ENCODE results near the gene NDUFS6. TPM values are rescaled to one million over a fixed set of nuclear protein-coding genes. Genes with fewer than 3 reads are reported as not detected.

NDUFS6 gene
- total RNA-seq, 1 donor from 2014 or later = 40.3 TPM

- Mint-ChIP-seq H3K4me3 (ENCODE audit: unreplicated experiment) (no peak overlapping the region), H3K36me3 (ENCODE audit: unreplicated experiment) (no peaks in the 10 kb centered on the region), H3K9me3 (ENCODE audit: unreplicated experiment) (no peaks in the 10 kb centered on the region), H3K27ac (ENCODE audit: unreplicated experiment) (no peak overlapping the region), H3K27me3 (ENCODE audit: unreplicated experiment) (peaks cover 2% of the 10 kb centered on the region), H3K4me1 (ENCODE audit: low read depth, unreplicated experiment) (no peaks in the 10 kb centered on the region)
- DNase-seq = no peak
- no peak for TF ChIP-seq CTCF (IDR thresholded peaks at IDR 0.05; ENCODE audit: partially characterized antibody, unreplicated experiment)
Measured at GRCh38 chr5:1769017-1769640, 32.1 kb upstream of the NDUFS6 start.

- no peaks in the 10 kb centered on the region for H3K36me3 Mint-ChIP-seq (ENCODE audit: unreplicated experiment)
- no peaks in the 10 kb centered on the region for H3K4me1 Mint-ChIP-seq (ENCODE audit: low read depth, unreplicated experiment)
- no peak for DNase-seq
- no peak overlapping the region for H3K4me3 Mint-ChIP-seq (ENCODE audit: unreplicated experiment)
- no peak overlapping the region for H3K27ac Mint-ChIP-seq (ENCODE audit: unreplicated experiment)
- TF ChIP-seq CTCF (IDR thresholded peaks at IDR 0.05; ENCODE audit: partially characterized antibody, unreplicated experiment) = no peak
- peaks cover 2% of the 10 kb centered on the region for H3K27me3 Mint-ChIP-seq (ENCODE audit: unreplicated experiment)
- H3K9me3 Mint-ChIP-seq (ENCODE audit: unreplicated experiment) = no peaks in the 10 kb centered on the region
Measured at GRCh38 chr5:1769752-1770442, 31.3 kb upstream of the NDUFS6 start.

- H3K4me1 Mint-ChIP-seq (ENCODE audit: low read depth, unreplicated experiment) = no peaks in the 10 kb centered on the region
Measured at GRCh38 chr5:1770443-1770802, 30.8 kb upstream of the NDUFS6 start.

GRCh38 chr5:1771149-1772065 lies 29.8 kb upstream of the NDUFS6 start:
- Mint-ChIP-seq H3K27ac (ENCODE audit: unreplicated experiment) (no peak overlapping the region), H3K36me3 (ENCODE audit: unreplicated experiment) (peaks cover 11% of the 10 kb centered on the region)

More at GRCh38 chr5:1770443-1770802, 30.8 kb upstream of the NDUFS6 start:
- peaks cover 2% of the 10 kb centered on the region for H3K27me3 Mint-ChIP-seq (ENCODE audit: unreplicated experiment)
- no peak overlapping the region for H3K4me3 Mint-ChIP-seq (ENCODE audit: unreplicated experiment)
- TF ChIP-seq CTCF (IDR thresholded peaks at IDR 0.05; ENCODE audit: partially characterized antibody, unreplicated experiment) = no peak
- no peaks in the 10 kb centered on the region for H3K9me3 Mint-ChIP-seq (ENCODE audit: unreplicated experiment)
- no peak overlapping the region for H3K27ac Mint-ChIP-seq (ENCODE audit: unreplicated experiment)
- peaks cover 3% of the 10 kb centered on the region for H3K36me3 Mint-ChIP-seq (ENCODE audit: unreplicated experiment)
- no peak for DNase-seq

More at GRCh38 chr5:1771149-1772065, 29.8 kb upstream of the NDUFS6 start:
- Mint-ChIP-seq H3K27me3 (ENCODE audit: unreplicated experiment) (peaks cover 2% of the 10 kb centered on the region), H3K9me3 (ENCODE audit: unreplicated experiment) (no peaks in the 10 kb centered on the region), H3K4me1 (ENCODE audit: low read depth, unreplicated experiment) (no peaks in the 10 kb centered on the region), H3K4me3 (ENCODE audit: unreplicated experiment) (no peak overlapping the region)
- no peak for TF ChIP-seq CTCF (IDR thresholded peaks at IDR 0.05; ENCODE audit: partially characterized antibody, unreplicated experiment)
- DNase-seq = no peak

Data from glutamatergic neuron (in vitro differentiated cells).